GM23338 (cell line): ENCODE results near the gene VMAC. TPM values are rescaled to one million over a fixed set of nuclear protein-coding genes. Genes with fewer than 3 reads are reported as not detected.

ENCODE experiments used
- ATAC-seq: fragments of 200-7000 bp; cut with Tn5 transposase; 3 replicates; pipeline ENCODE4 v1.9.1; 2020
- DNase-seq: peaks from one replicate; pipeline ENCODE4 v3.0.0-alpha.2; 2015; ENCODE audit warnings: low spot score
- H2AFZ ChIP-seq: fragments of 200-600 bp; sonication (generic); 2 replicates; pipeline ENCODE4 v1.8.0; 2016; ENCODE audit warnings: antibody characterized with exemption, mild to moderate bottlenecking, moderate library complexity
- H3F3A ChIP-seq: fragments of 200-600 bp; sonication (generic); replicated peaks from 2 replicates; pipeline ENCODE4 v1.8.0; 2017; ENCODE audit warnings: antibody characterized with exemption, mixed run types, low read depth
- H3K27ac ChIP-seq: fragments of 200-600 bp; sonication (generic); 2 replicates; pipeline ENCODE4 v1.6.1; 2016; ENCODE audit warnings: low read depth
- H3K27me3 ChIP-seq: fragments of 200-600 bp; sonication (generic); 2 replicates; pipeline ENCODE4 v1.8.0; 2016; ENCODE audit warnings: mild to moderate bottlenecking, mixed run types, moderate library complexity; ENCODE audit not compliant: insufficient read depth
- H3K36me3 ChIP-seq: fragments of 200-600 bp; sonication (generic); 2 replicates; pipeline ENCODE4 v1.8.0; 2016; ENCODE audit warnings: mild to moderate bottlenecking; ENCODE audit not compliant: insufficient read depth
- H3K4me1 ChIP-seq: fragments of 200-600 bp; sonication (generic); 2 replicates; pipeline ENCODE4 v1.8.0; 2016; ENCODE audit warnings: mild to moderate bottlenecking, moderate library complexity; ENCODE audit not compliant: insufficient read depth
- H3K4me2 ChIP-seq: fragments of 200-600 bp; sonication (generic); 2 replicates; pipeline ENCODE4 v1.7.1; 2017; ENCODE audit warnings: mixed run types
- H3K4me3 ChIP-seq: fragments of 200-600 bp; sonication (generic); 2 replicates; pipeline ENCODE4 v1.6.1; 2016; ENCODE audit warnings: mixed run types
- H3K79me2 ChIP-seq: fragments of 200-600 bp; sonication (generic); replicated peaks from 2 replicates; pipeline ENCODE4 v1.8.0; 2017; ENCODE audit warnings: mild to moderate bottlenecking; ENCODE audit not compliant: insufficient read depth
- H3K9me2 ChIP-seq: fragments of 200-600 bp; sonication (generic); 2 replicates; pipeline ENCODE4 v1.8.0; 2017; ENCODE audit not compliant: insufficient read depth
- H4K20me1 ChIP-seq: fragments of 200-600 bp; sonication (generic); replicated peaks from 2 replicates; pipeline ENCODE4 v1.8.0; 2017; ENCODE audit warnings: mild to moderate bottlenecking; ENCODE audit not compliant: insufficient read depth
- H3K27ac Mint-ChIP-seq: 2 replicates; pipeline ENCODE4 v1.8.0; 2020; ENCODE audit warnings: inconsistent platforms, mild to moderate bottlenecking, moderate library complexity, mixed read lengths
- H3K27me3 Mint-ChIP-seq: 3 replicates; pipeline ENCODE4 v1.8.0; 2022; ENCODE audit warnings: low read depth, mild to moderate bottlenecking, moderate library complexity, mixed read lengths, inconsistent platforms; ENCODE audit not compliant: insufficient read depth, poor library complexity
- H3K36me3 Mint-ChIP-seq: 3 replicates; pipeline ENCODE4 v1.8.0; 2021; ENCODE audit warnings: low read depth, mild to moderate bottlenecking, inconsistent platforms, moderate library complexity, mixed read lengths
- H3K4me1 Mint-ChIP-seq: 3 replicates; pipeline ENCODE4 v1.8.0; 2020; ENCODE audit warnings: mild to moderate bottlenecking, inconsistent platforms, mixed read lengths
- H3K4me3 Mint-ChIP-seq: 3 replicates; pipeline ENCODE4 v1.8.0; 2021; ENCODE audit warnings: moderate library complexity, mild to moderate bottlenecking, inconsistent platforms, mixed read lengths
- H3K9me3 Mint-ChIP-seq: 3 replicates; pipeline ENCODE4 v1.8.0; 2020; ENCODE audit warnings: moderate library complexity, mild to moderate bottlenecking, inconsistent platforms, mixed read lengths
- CREB1 ChIP-seq: fragments of 250-450 bp; sonication (Bioruptor Pico); IDR thresholded peaks from 2 replicates; pipeline ENCODE4 v1.5.0; 2020; ENCODE audit warnings: low read depth, mild to moderate bottlenecking, moderate library complexity
- CTCF ChIP-seq, 2 experiments: fragments of 200-600 bp in 1 of 2; sonication (generic) in 1 of 2; conservative IDR thresholded peaks; 2 replicates each; pipeline versions ENCODE4 v1.5.1 to v1.6.1; 2016 to 2017; ENCODE audit warnings: antibody characterized with exemption in 2 of 2, low read depth in 2 of 2, mild to moderate bottlenecking in 2 of 2, moderate library complexity in 1 of 2
- EZH2phosphoT487 ChIP-seq: fragments of 200-600 bp; sonication (generic); IDR thresholded peaks from one replicate; pipeline ENCODE4 v1.8.1; 2018; ENCODE audit warnings: antibody characterized with exemption; ENCODE audit not compliant: unreplicated experiment
- POLR2AphosphoS5 ChIP-seq: IDR thresholded peaks from 2 replicates; pipeline ENCODE4 v1.6.1; 2016; ENCODE audit warnings: antibody characterized with exemption, low read depth
- ZNF114 ChIP-seq: fragments of 250-450 bp; sonication (Bioruptor Pico); IDR thresholded peaks from 2 replicates; pipeline ENCODE4 v1.5.0; 2020; ENCODE audit warnings: mild to moderate bottlenecking, moderate library complexity
- polyA plus RNA-seq: library from polyadenylated mRNA; unstranded; fragments of >200 nt; fragmentation: Nextera tagmentation; extraction: Ambion mirVana; gene quantifications from 2 replicates; pipeline ENCODE4 v1.2.1, GENCODE V29; 2016
- total RNA-seq: library from RNA; depleted of rRNA; stranded (reverse); fragments of >200 nt; shearing (Covaris generic); gene quantifications from 2 replicates; pipeline ENCODE4 v1.2.3, GENCODE V29; 2014
- TF ChIP-seq, protein P1 (sequence below): IDR thresholded peaks from 2 replicates; pipeline ENCODE4 v1.6.1; 2016; ENCODE audit warnings: antibody characterized with exemption
- TF ChIP-seq, protein P2 (sequence below): IDR thresholded peaks from one replicate; pipeline ENCODE4 v1.6.1; 2018; ENCODE audit warnings: antibody characterized with exemption; ENCODE audit not compliant: unreplicated experiment

The VMAC gene
- total and polyA plus RNA-seq, 2 experiments from 2014 or later, result 0.79 to 3.7 TPM

GRCh38 chr19:5948752-5949564, 44.3 kb downstream of the VMAC start:
- H4K20me1 ChIP-seq, result peaks cover 56% of the 10 kb centered on the region
- H2AFZ ChIP-seq, result no peak overlapping the region
- no peak overlapping the region; the same call in 2 of the 3 replicates for H3K4me3 Mint-ChIP-seq

More at GRCh38 chr19:5948752-5949564, 44.3 kb downstream of the VMAC start:
- H3K27ac Mint-ChIP-seq, result peak overlapping the region; percentile 56; the same call in 1 of the 2 replicates
- Histone ChIP-seq H3K79me2 (peaks cover 95% of the 10 kb centered on the region), H3K27ac (0 out of 2 replicates have a peak overlapping the region, but pooled peaks have one; percentile 76), H3K36me3 (peaks cover 6% of the 10 kb centered on the region), H3K27me3 (no peaks in the 10 kb centered on the region), H3K9me2 (no peaks in the 10 kb centered on the region), H3F3A (0 out of 2 replicates have a peak, but pooled peaks cover 9% of the 10 kb centered on the region), H3K4me1 (peaks cover 56% of the 10 kb centered on the region), H3K4me3 (no peak overlapping the region), H3K4me2 (peak overlapping the region; percentile 36; the same call in 1 of the 2 replicates)
- ATAC-seq, result no peak
- no peak for DNase-seq
- H3K4me1 Mint-ChIP-seq, result peaks cover 81% of the 10 kb centered on the region
- TF ChIP-seq, protein P1, sequence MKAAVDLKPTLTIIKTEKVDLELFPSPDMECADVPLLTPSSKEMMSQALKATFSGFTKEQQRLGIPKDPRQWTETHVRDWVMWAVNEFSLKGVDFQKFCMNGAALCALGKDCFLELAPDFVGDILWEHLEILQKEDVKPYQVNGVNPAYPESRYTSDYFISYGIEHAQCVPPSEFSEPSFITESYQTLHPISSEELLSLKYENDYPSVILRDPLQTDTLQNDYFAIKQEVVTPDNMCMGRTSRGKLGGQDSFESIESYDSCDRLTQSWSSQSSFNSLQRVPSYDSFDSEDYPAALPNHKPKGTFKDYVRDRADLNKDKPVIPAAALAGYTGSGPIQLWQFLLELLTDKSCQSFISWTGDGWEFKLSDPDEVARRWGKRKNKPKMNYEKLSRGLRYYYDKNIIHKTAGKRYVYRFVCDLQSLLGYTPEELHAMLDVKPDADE, result no peak
- TF ChIP-seq, protein P2, sequence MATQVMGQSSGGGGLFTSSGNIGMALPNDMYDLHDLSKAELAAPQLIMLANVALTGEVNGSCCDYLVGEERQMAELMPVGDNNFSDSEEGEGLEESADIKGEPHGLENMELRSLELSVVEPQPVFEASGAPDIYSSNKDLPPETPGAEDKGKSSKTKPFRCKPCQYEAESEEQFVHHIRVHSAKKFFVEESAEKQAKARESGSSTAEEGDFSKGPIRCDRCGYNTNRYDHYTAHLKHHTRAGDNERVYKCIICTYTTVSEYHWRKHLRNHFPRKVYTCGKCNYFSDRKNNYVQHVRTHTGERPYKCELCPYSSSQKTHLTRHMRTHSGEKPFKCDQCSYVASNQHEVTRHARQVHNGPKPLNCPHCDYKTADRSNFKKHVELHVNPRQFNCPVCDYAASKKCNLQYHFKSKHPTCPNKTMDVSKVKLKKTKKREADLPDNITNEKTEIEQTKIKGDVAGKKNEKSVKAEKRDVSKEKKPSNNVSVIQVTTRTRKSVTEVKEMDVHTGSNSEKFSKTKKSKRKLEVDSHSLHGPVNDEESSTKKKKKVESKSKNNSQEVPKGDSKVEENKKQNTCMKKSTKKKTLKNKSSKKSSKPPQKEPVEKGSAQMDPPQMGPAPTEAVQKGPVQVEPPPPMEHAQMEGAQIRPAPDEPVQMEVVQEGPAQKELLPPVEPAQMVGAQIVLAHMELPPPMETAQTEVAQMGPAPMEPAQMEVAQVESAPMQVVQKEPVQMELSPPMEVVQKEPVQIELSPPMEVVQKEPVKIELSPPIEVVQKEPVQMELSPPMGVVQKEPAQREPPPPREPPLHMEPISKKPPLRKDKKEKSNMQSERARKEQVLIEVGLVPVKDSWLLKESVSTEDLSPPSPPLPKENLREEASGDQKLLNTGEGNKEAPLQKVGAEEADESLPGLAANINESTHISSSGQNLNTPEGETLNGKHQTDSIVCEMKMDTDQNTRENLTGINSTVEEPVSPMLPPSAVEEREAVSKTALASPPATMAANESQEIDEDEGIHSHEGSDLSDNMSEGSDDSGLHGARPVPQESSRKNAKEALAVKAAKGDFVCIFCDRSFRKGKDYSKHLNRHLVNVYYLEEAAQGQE, result no peak
- TF ChIP-seq ZNF114 (CRISPR knock-in tag), result no peak
- no peak for TF ChIP-seq CREB1 (CRISPR knock-in tag)
- TF ChIP-seq EZH2phosphoT487, result no peak
- TF ChIP-seq CTCF (conservative IDR thresholded peaks at IDR 0.05; ENCODE audit: low read depth in 2 of 2), result no peak
- TF ChIP-seq POLR2AphosphoS5, result no peak
- H3K27me3 Mint-ChIP-seq, result peaks cover 28% of the 10 kb centered on the region
- H3K9me3 Mint-ChIP-seq, result no peaks in the 10 kb centered on the region
- peaks cover 34% of the 10 kb centered on the region for H3K36me3 Mint-ChIP-seq
